GM23338 (cell line): ENCODE results near the gene TMEM201. TPM values are rescaled to one million over a fixed set of nuclear protein-coding genes. Genes with fewer than 3 reads are reported as not detected.

ENCODE experiments used
- ATAC-seq: fragments of 200-7000 bp; cut with Tn5 transposase; 3 replicates; pipeline ENCODE4 v1.9.1; 2020
- DNase-seq: peaks from one replicate; pipeline ENCODE4 v3.0.0-alpha.2; 2015; ENCODE audit warnings: low spot score
- H2AFZ ChIP-seq: fragments of 200-600 bp; sonication (generic); 2 replicates; pipeline ENCODE4 v1.8.0; 2016; ENCODE audit warnings: antibody characterized with exemption, mild to moderate bottlenecking, moderate library complexity
- H3F3A ChIP-seq: fragments of 200-600 bp; sonication (generic); replicated peaks from 2 replicates; pipeline ENCODE4 v1.8.0; 2017; ENCODE audit warnings: antibody characterized with exemption, mixed run types, low read depth
- H3K27ac ChIP-seq: fragments of 200-600 bp; sonication (generic); 2 replicates; pipeline ENCODE4 v1.6.1; 2016; ENCODE audit warnings: low read depth
- H3K27me3 ChIP-seq: fragments of 200-600 bp; sonication (generic); 2 replicates; pipeline ENCODE4 v1.8.0; 2016; ENCODE audit warnings: mild to moderate bottlenecking, mixed run types, moderate library complexity; ENCODE audit not compliant: insufficient read depth
- H3K36me3 ChIP-seq: fragments of 200-600 bp; sonication (generic); 2 replicates; pipeline ENCODE4 v1.8.0; 2016; ENCODE audit warnings: mild to moderate bottlenecking; ENCODE audit not compliant: insufficient read depth
- H3K4me1 ChIP-seq: fragments of 200-600 bp; sonication (generic); 2 replicates; pipeline ENCODE4 v1.8.0; 2016; ENCODE audit warnings: mild to moderate bottlenecking, moderate library complexity; ENCODE audit not compliant: insufficient read depth
- H3K4me2 ChIP-seq: fragments of 200-600 bp; sonication (generic); 2 replicates; pipeline ENCODE4 v1.7.1; 2017; ENCODE audit warnings: mixed run types
- H3K4me3 ChIP-seq: fragments of 200-600 bp; sonication (generic); 2 replicates; pipeline ENCODE4 v1.6.1; 2016; ENCODE audit warnings: mixed run types
- H3K79me2 ChIP-seq: fragments of 200-600 bp; sonication (generic); replicated peaks from 2 replicates; pipeline ENCODE4 v1.8.0; 2017; ENCODE audit warnings: mild to moderate bottlenecking; ENCODE audit not compliant: insufficient read depth
- H3K9me2 ChIP-seq: fragments of 200-600 bp; sonication (generic); 2 replicates; pipeline ENCODE4 v1.8.0; 2017; ENCODE audit not compliant: insufficient read depth
- H4K20me1 ChIP-seq: fragments of 200-600 bp; sonication (generic); replicated peaks from 2 replicates; pipeline ENCODE4 v1.8.0; 2017; ENCODE audit warnings: mild to moderate bottlenecking; ENCODE audit not compliant: insufficient read depth
- H3K27ac Mint-ChIP-seq: 2 replicates; pipeline ENCODE4 v1.8.0; 2020; ENCODE audit warnings: inconsistent platforms, mild to moderate bottlenecking, moderate library complexity, mixed read lengths
- H3K27me3 Mint-ChIP-seq: 3 replicates; pipeline ENCODE4 v1.8.0; 2022; ENCODE audit warnings: low read depth, mild to moderate bottlenecking, moderate library complexity, mixed read lengths, inconsistent platforms; ENCODE audit not compliant: insufficient read depth, poor library complexity
- H3K36me3 Mint-ChIP-seq: 3 replicates; pipeline ENCODE4 v1.8.0; 2021; ENCODE audit warnings: low read depth, mild to moderate bottlenecking, inconsistent platforms, moderate library complexity, mixed read lengths
- H3K4me1 Mint-ChIP-seq: 3 replicates; pipeline ENCODE4 v1.8.0; 2020; ENCODE audit warnings: mild to moderate bottlenecking, inconsistent platforms, mixed read lengths
- H3K4me3 Mint-ChIP-seq: 3 replicates; pipeline ENCODE4 v1.8.0; 2021; ENCODE audit warnings: moderate library complexity, mild to moderate bottlenecking, inconsistent platforms, mixed read lengths
- H3K9me3 Mint-ChIP-seq: 3 replicates; pipeline ENCODE4 v1.8.0; 2020; ENCODE audit warnings: moderate library complexity, mild to moderate bottlenecking, inconsistent platforms, mixed read lengths
- CREB1 ChIP-seq: fragments of 250-450 bp; sonication (Bioruptor Pico); IDR thresholded peaks from 2 replicates; pipeline ENCODE4 v1.5.0; 2020; ENCODE audit warnings: low read depth, mild to moderate bottlenecking, moderate library complexity
- CTCF ChIP-seq, 2 experiments: fragments of 200-600 bp in 1 of 2; sonication (generic) in 1 of 2; conservative IDR thresholded peaks; 2 replicates each; pipeline versions ENCODE4 v1.5.1 to v1.6.1; 2016 to 2017; ENCODE audit warnings: antibody characterized with exemption in 2 of 2, low read depth in 2 of 2, mild to moderate bottlenecking in 2 of 2, moderate library complexity in 1 of 2
- ETS1 ChIP-seq: IDR thresholded peaks from 2 replicates; pipeline ENCODE4 v1.6.1; 2016; ENCODE audit warnings: antibody characterized with exemption
- EZH2 ChIP-seq: fragments of 200-600 bp; sonication (generic); IDR thresholded peaks from one replicate; pipeline ENCODE4 v1.8.0; 2017; ENCODE audit warnings: antibody characterized with exemption, mild to moderate bottlenecking, low read depth; ENCODE audit not compliant: unreplicated experiment
- EZH2phosphoT487 ChIP-seq: fragments of 200-600 bp; sonication (generic); IDR thresholded peaks from one replicate; pipeline ENCODE4 v1.8.1; 2018; ENCODE audit warnings: antibody characterized with exemption; ENCODE audit not compliant: unreplicated experiment
- JUNB ChIP-seq: IDR thresholded peaks from one replicate; pipeline ENCODE4 v1.6.1; 2016; ENCODE audit warnings: antibody characterized with exemption; ENCODE audit not compliant: unreplicated experiment
- NANOG ChIP-seq: IDR thresholded peaks from 2 replicates; pipeline ENCODE4 v1.6.1; 2016; ENCODE audit warnings: antibody characterized with exemption, borderline replicate concordance
- POLR2AphosphoS5 ChIP-seq: IDR thresholded peaks from 2 replicates; pipeline ENCODE4 v1.6.1; 2016; ENCODE audit warnings: antibody characterized with exemption, low read depth
- REST ChIP-seq: IDR thresholded peaks from one replicate; pipeline ENCODE4 v1.6.1; 2018; ENCODE audit warnings: antibody characterized with exemption; ENCODE audit not compliant: unreplicated experiment
- STAT1 ChIP-seq: IDR thresholded peaks from one replicate; pipeline ENCODE4 v1.6.1; 2016; ENCODE audit warnings: antibody characterized with exemption; ENCODE audit not compliant: unreplicated experiment
- ZNF114 ChIP-seq: fragments of 250-450 bp; sonication (Bioruptor Pico); IDR thresholded peaks from 2 replicates; pipeline ENCODE4 v1.5.0; 2020; ENCODE audit warnings: mild to moderate bottlenecking, moderate library complexity
- polyA plus RNA-seq: library from polyadenylated mRNA; unstranded; fragments of >200 nt; fragmentation: Nextera tagmentation; extraction: Ambion mirVana; gene quantifications from 2 replicates; pipeline ENCODE4 v1.2.1, GENCODE V29; 2016
- total RNA-seq: library from RNA; depleted of rRNA; stranded (reverse); fragments of >200 nt; shearing (Covaris generic); gene quantifications from 2 replicates; pipeline ENCODE4 v1.2.3, GENCODE V29; 2014

Gene TMEM201
- total and polyA plus RNA-seq, 2 experiments from 2014 or later: 11.6 to 27.2 TPM

GRCh38 chr1:9612162-9612845 lies 23.6 kb downstream of the TMEM201 start (continued):
- TF ChIP-seq CTCF (conservative IDR thresholded peaks at IDR 0.05; ENCODE audit: low read depth in 2 of 2): no peak
- no peak for TF ChIP-seq POLR2AphosphoS5
- no peak for TF ChIP-seq REST
- no peak for TF ChIP-seq CREB1 (CRISPR knock-in tag)
- no peak for TF ChIP-seq NANOG
- TF ChIP-seq ETS1: no peak
- TF ChIP-seq EZH2: no peak

- Histone ChIP-seq H2AFZ (no peak overlapping the region), H3K27me3 (no peaks in the 10 kb centered on the region), H3K4me1 (no peaks in the 10 kb centered on the region), H3K27ac (no peak overlapping the region), H4K20me1 (no peaks in the 10 kb centered on the region), H3K4me2 (no peak overlapping the region), H3K9me2 (no peaks in the 10 kb centered on the region), H3K4me3 (no peak overlapping the region), H3F3A (no peaks in the 10 kb centered on the region), H3K36me3 (0 out of 2 replicates have a peak, but pooled peaks cover 3% of the 10 kb centered on the region), H3K79me2 (no peaks in the 10 kb centered on the region)
- ATAC-seq: no peak
- H3K27me3 Mint-ChIP-seq: peaks cover 13% of the 10 kb centered on the region
- TF ChIP-seq ZNF114 (CRISPR knock-in tag): no peak
- no peak for TF ChIP-seq STAT1
- TF ChIP-seq CTCF (conservative IDR thresholded peaks at IDR 0.05; ENCODE audit: low read depth in 2 of 2): no peak
- TF ChIP-seq POLR2AphosphoS5: no peak
- TF ChIP-seq CREB1 (CRISPR knock-in tag): no peak
- no peak for TF ChIP-seq EZH2phosphoT487
- TF ChIP-seq EZH2: no peak
- no peak for TF ChIP-seq JUNB
- H3K4me3 Mint-ChIP-seq: no peak overlapping the region
- peaks cover 4% of the 10 kb centered on the region; the same call in 2 of the 3 replicates for H3K4me1 Mint-ChIP-seq
- H3K36me3 Mint-ChIP-seq: peaks cover 12% of the 10 kb centered on the region; the same call in 2 of the 3 replicates
- no peak overlapping the region for H3K27ac Mint-ChIP-seq
- no peak for DNase-seq
- H3K9me3 Mint-ChIP-seq: no peaks in the 10 kb centered on the region
Measured at GRCh38 chr1:9612871-9613624, 24.3 kb downstream of the TMEM201 start.
